PC-3 (cell line): Measurements from ENCODE around the gene THEM4.

Experiments
- CTCF ChIP-seq: fragments of 300-600 bp; sonication (generic); conservative IDR thresholded peaks from 2 replicates; pipeline ENCODE4 v1.5.1; 2017; ENCODE audit warnings: antibody characterized with exemption, low read depth, mild to moderate bottlenecking, low read length
- EZH2 ChIP-seq: fragments of 300-600 bp; sonication (generic); IDR thresholded peaks from one replicate; pipeline ENCODE4 v1.6.1; 2017; ENCODE audit warnings: antibody characterized with exemption, mild to moderate bottlenecking, low read length; ENCODE audit not compliant: unreplicated experiment
- EZH2phosphoT487 ChIP-seq: fragments of 300-600 bp; sonication (generic); IDR thresholded peaks from 2 replicates; pipeline ENCODE4 v1.6.1; 2018; ENCODE audit warnings: mild to moderate bottlenecking, antibody characterized with exemption, low read length, borderline replicate concordance

GRCh38 chr1:151830055-151830454 is 79.3 kb downstream of the THEM4 start:
- TF ChIP-seq CTCF (no peak), EZH2 (no peak), EZH2phosphoT487 (no peak)
